Psoas muscle (tissue), 8 donors: ENCODE results near the gene CFAP46. TPM values are rescaled to one million over a fixed set of nuclear protein-coding genes. Genes with fewer than 3 reads are reported as not detected.
"Not testable (repeated sequence)": the region's sequence is repeated elsewhere in the genome, so short reads cannot be mapped to it uniquely, and the experiment has no call there.

Experiments
- ATAC-seq, 4 donors: fragments of 200-7000 bp; cut with Tn5 transposase; one replicate each; pipeline ENCODE4 v1.9.1; 2020; ENCODE audit warnings: moderate library complexity in 3 of 4, mild to moderate bottlenecking in 2 of 4
- DNase-seq, 2 donors: peaks; one replicate each; pipeline ENCODE4 v3.0.0-alpha.2; 2020
- H3K27ac ChIP-seq: fragments of 200-600 bp; one replicate; pipeline ENCODE4 v1.8.0; 2022
- H3K27me3 ChIP-seq, 3 donors: fragments of 200-600 bp in 1 of 3; one replicate each; pipeline versions ENCODE4 v1.6.1 to v1.8.0; 2013 to 2022; ENCODE audit warnings: low read length in 2 of 3, mild to moderate bottlenecking in 2 of 3, moderate library complexity in 1 of 3; ENCODE audit not compliant: insufficient read depth in 3 of 3
- H3K36me3 ChIP-seq, 2 donors: fragments of 200-600 bp in 1 of 2; one replicate each; pipeline versions ENCODE4 v1.6.1 to v1.8.0; 2013 to 2022; ENCODE audit warnings: low read depth in 1 of 2, mild to moderate bottlenecking in 1 of 2, moderate library complexity in 1 of 2; ENCODE audit not compliant: insufficient read depth in 1 of 2
- H3K4me1 ChIP-seq: fragments of 200-600 bp; one replicate; pipeline ENCODE4 v1.8.0; 2022
- H3K4me3 ChIP-seq: fragments of 200-600 bp; one replicate; pipeline ENCODE4 v1.8.0; 2022; ENCODE audit warnings: mild to moderate bottlenecking
- H3K9me3 ChIP-seq: fragments of 200-600 bp; one replicate; pipeline ENCODE4 v1.8.0; 2022
- CTCF ChIP-seq: fragments of 200-600 bp; IDR thresholded peaks from one replicate; pipeline ENCODE4 v1.8.0; 2022; ENCODE audit warnings: antibody characterized with exemption
- WGBS, 3 donors: extraction: QIAGEN DNeasy Blood & Tissue Kit; methylation state at CpG; one replicate each; pipeline versions ENCODE4 v1.1.6 to v1.1.7; 2013; 5-methylcytosine and 5-hydroxymethylcytosine counted together
- intact Hi-C, 2 donors: fragments of 100-400 bp; cut with DNase I; formaldehyde crosslinking; loops; one replicate each; pipeline versions ENCODE4 v1.11.0 to v1.14.2; 2022
- polyA plus RNA-seq, 3 donors: library from polyadenylated mRNA; stranded (reverse); fragments of 200-250 nt; gene quantifications; one replicate each; pipeline ENCODE4 v1.2.3, GENCODE V29; 2013
- total RNA-seq, 4 donors: library from RNA; stranded (reverse); fragmentation: NEBNext Ultra II Directional in 2 of 4; extraction: Animal tissue kit (Norgen Biotek cat#: 25700) in 2 of 4; gene quantifications; one replicate each; pipeline versions ENCODE4 v1.2.1 to v1.2.4, GENCODE V29; 2021 to 2023
- donor health status: healthy with polysubstance abuse.
- donor health status: DM: no; HTN: no; CAD: no; lungs with moderate emphysema.
- donor health status: Bipolar disorder and iron deficiency.
- donor health status: healthy.
- donor health status: DM: yes; HTN: yes; CAD: no.
- donor health status: DM: no; HTN: no; CAD: no.
- donor health status: DM: no; HTN: no; CAD: no.
- donor health status: DM: yes; HTN: yes; CAD: no.

CFAP46 gene
- total and polyA plus RNA-seq, 7 donors, result 3.9 to 25.4 (median 13.8) TPM

- H3K4me1 ChIP-seq, result no peaks in the 10 kb centered on the region
- 82 to 84% (median 82%) methylated on average over 33 to 34 of the region's 34 CpGs for WGBS, 3 donors
- H3K27ac ChIP-seq, result no peak overlapping the region
- no peak for DNase-seq
- intact Hi-C loops, result no loop called here
- no peak for ATAC-seq
- no peak for TF ChIP-seq CTCF
- no peaks in the 10 kb centered on the region for H3K9me3 ChIP-seq
- H3K36me3 ChIP-seq, result no peaks in the 10 kb centered on the region
- H3K27me3 ChIP-seq, result peaks cover 0 to 65% (median 10%) of the 10 kb centered on the region in 3 donors
- H3K4me3 ChIP-seq, result no peak overlapping the region
Measured at GRCh38 chr10:132957981-132958882, 15.9 kb upstream of the CFAP46 start.

GRCh38 chr10:132957131-132957530 is 14.8 kb upstream of the CFAP46 start:
- no peak for TF ChIP-seq CTCF
- no peaks in the 10 kb centered on the region for H3K9me3 ChIP-seq
- H3K36me3 ChIP-seq, result no peaks in the 10 kb centered on the region
- H3K4me1 ChIP-seq, result no peaks in the 10 kb centered on the region
- H3K4me3 ChIP-seq, result no peak overlapping the region
- ATAC-seq (no peak), DNase-seq (no peak)
- intact Hi-C loops, result no loop called here
- no peak overlapping the region for H3K27ac ChIP-seq
- H3K27me3 ChIP-seq, result peaks cover 0 to 70% (median 9%) of the 10 kb centered on the region in 3 donors
- 81 to 85% (median 84%) methylated on average over 10 of the region's 10 CpGs for WGBS, 3 donors

- H3K4me1 ChIP-seq, result not testable (repeated sequence)
Measured at GRCh38 chr10:132956259-132956658, 13.9 kb upstream of the CFAP46 start.

GRCh38 chr10:132955479-132955878 is 13.1 kb upstream of the CFAP46 start:
- WGBS, 3 donors, result 40 to 53% (median 41%) methylated on average over 11 of the region's 11 CpGs
- H3K9me3 ChIP-seq, result no peaks in the 10 kb centered on the region
- intact Hi-C loops, result no loop called here
- no peaks in the 10 kb centered on the region for H3K36me3 ChIP-seq
- H3K27ac ChIP-seq, result no peak overlapping the region
- H3K4me1 ChIP-seq, result no peaks in the 10 kb centered on the region
- no peak for ATAC-seq
- TF ChIP-seq CTCF, result no peak
- DNase-seq, result no peak
- H3K27me3 ChIP-seq, result peaks cover 2 to 71% (median 3%) of the 10 kb centered on the region in 3 donors
- no peak overlapping the region for H3K4me3 ChIP-seq

More at GRCh38 chr10:132956259-132956658, 13.9 kb upstream of the CFAP46 start:
- peaks cover 0 to 72% (median 3%) of the 10 kb centered on the region in 3 donors for H3K27me3 ChIP-seq
- H3K27ac ChIP-seq, ATAC-seq, H3K4me3 ChIP-seq, intact Hi-C loops, H3K9me3 ChIP-seq, DNase-seq, H3K36me3 ChIP-seq: not testable (repeated sequence)
- WGBS, 3 donors, result 90 to 95% (median 93%) methylated on average over 3 of the region's 4 CpGs

- no peak overlapping the region for H3K4me3 ChIP-seq
- no peaks in the 10 kb centered on the region for H3K4me1 ChIP-seq
- peaks cover 3 to 74% (median 4%) of the 10 kb centered on the region in 3 donors for H3K27me3 ChIP-seq
- no peaks in the 10 kb centered on the region for H3K9me3 ChIP-seq
- H3K27ac ChIP-seq, result no peak overlapping the region
- DNase-seq (no peak), ATAC-seq (no peak)
- H3K36me3 ChIP-seq, result no peaks in the 10 kb centered on the region
- no peak for TF ChIP-seq CTCF
- WGBS, 3 donors, result 71 to 80% (median 76%) methylated on average over 5 of the region's 5 CpGs
- intact Hi-C loops, result no loop called here
Measured at GRCh38 chr10:132953428-132953827, 11.1 kb upstream of the CFAP46 start.
